Activated T-cell treated with anti-CD3 and anti-CD28 coated beads, Interleukin-2, amount 50 U/mL, for 1 hour (primary cell): ENCODE measurements around the gene XRCC6.
A peak's percentile ranks its signal among the peaks of the same experiment; 100 is the strongest.

Experiments used
- DNase-seq: peaks from one replicate; pipeline ENCODE4 v3.0.0-alpha.2; 2020

XRCC6 gene

GRCh38 chr22:41688365-41689211, 67.5 kb downstream of the XRCC6 start, which contains the start of gene SNU13:
SNU13 (minus strand) TSS chr22:41688867; CDS start chr22:41688796, 71 bp downstream.
- DNase-seq, result peak; percentile 91

DNA sequence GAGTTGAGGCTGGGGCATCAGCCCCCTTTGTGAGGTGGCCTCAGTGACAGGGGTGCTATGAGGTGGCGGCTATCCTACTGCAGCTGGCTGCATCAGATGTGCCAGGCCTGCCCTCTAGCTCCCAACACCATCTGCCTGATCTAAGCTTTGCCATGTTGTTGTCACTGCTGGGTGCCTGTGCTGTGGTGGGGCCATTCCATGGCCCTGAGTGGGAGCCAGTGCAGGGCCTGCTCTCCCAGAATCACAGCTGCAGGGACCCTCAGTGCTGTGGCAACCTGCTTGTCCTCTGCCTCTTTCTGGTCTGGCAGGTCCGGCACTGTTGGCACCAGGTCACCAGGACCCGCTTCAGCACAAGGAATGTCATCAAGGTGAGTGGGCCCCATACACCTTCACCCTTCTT, 69.4 kb downstream of the XRCC6 start:
- no peak for DNase-seq

DNA sequence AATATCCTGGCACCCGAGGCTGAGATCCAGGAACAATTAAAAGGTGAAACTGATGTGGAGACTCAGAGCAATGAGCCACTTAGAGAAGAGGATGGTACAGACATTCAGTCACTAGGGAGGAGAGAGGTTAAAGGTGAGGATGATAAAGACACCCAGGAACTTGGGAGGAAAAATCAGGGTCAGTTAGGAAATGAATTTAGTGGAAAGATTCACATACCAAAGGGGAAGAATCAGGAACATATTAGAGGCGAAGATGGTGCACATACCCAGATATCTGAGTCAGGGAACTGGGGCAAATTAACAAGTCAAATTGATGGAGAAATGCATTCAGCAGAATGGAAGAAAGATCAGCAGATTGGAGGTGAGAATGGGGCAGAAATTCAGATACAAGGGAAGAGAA, 74.1 kb downstream of the XRCC6 start:
- DNase-seq, result no peak

GRCh38 chr22:41696703-41697102, 75.6 kb downstream of the XRCC6 start:
- DNase-seq, result no peak

GRCh38 chr22:41697126-41697775, 76.2 kb downstream of the XRCC6 start:
- peak; percentile 94 for DNase-seq

DNA sequence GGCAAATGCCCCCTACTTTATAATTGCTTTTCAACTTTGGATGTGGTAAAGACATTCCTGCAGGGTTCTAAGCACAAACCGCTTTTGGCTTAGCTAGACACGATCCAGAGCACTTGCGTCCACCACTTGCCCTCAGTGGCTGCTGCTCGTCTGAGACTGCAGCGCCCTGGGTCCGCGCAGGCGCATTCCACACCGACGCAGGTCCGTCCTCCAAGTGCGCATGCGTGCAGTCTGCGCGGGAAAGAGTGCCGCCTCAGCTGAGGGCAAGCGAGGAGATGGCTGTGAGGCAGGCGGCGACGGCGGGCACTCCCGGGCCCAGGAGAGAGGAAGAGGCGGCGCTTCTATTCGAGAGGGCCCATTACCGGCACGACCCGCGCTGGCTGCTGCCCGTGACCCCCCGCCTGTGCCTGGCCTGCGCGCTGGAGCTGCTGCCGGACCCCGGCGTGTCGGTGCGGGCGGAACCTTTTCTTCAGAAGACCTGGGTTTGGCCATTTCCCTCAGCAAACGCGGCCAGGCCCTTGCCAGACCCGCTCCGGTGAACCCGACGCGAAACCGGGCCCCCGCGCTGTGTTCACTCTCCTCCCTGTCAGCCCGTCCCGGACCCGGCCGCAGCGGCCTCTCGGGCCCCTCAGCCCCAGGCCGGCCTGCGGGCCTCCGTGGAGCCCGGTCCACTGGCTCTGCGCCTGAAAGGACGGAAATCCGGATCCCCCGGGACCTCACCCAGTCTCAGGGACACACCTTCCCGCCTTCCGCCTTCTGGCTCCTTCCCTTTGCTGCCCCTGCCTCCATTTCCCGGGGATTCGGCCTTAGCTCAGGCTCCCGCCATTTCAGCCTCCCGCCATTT, 78.4 kb downstream of the XRCC6 start, which contains the start of gene MEI1:
TSS of gene MEI1 (plus strand) at position 240 of the 844 bp plus-strand sequence. CDS start at position 276, 36 bp downstream.
- DNase-seq, result peak; percentile 92

DNA sequence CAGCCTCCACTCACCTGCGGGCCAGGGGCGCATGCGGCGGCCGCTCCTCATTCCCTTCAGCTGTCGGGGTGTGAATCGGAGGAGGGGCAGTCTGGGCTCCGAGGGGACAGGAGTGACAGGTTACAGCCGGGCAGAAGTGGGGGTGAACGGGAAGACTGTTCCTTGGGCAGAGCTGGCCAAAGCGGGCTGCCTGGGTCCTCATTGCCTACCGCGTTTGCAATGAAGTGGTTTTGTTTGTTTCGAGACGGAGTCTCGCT, 78.9 kb downstream of the XRCC6 start:
- no peak for DNase-seq

DNA sequence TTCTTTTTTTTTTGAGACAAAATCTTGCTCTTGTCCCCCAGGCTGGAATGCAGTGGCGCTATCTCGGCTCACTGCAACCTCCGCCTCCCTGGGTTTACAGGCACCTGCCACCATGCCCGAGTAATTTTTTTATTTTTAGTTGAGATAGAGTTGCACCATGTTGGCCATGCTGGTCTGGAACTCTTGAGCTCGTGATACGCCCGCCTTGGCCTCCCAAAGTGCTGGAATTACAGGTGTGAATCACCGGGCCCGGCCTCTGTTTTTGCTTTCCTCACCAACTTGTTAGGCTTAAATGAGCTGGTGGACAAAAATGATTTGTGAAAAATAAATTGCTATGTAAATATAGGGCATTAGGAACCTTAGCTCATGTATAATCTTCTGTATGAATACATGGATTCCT, 81.7 kb downstream of the XRCC6 start:
- DNase-seq, result no peak

DNA sequence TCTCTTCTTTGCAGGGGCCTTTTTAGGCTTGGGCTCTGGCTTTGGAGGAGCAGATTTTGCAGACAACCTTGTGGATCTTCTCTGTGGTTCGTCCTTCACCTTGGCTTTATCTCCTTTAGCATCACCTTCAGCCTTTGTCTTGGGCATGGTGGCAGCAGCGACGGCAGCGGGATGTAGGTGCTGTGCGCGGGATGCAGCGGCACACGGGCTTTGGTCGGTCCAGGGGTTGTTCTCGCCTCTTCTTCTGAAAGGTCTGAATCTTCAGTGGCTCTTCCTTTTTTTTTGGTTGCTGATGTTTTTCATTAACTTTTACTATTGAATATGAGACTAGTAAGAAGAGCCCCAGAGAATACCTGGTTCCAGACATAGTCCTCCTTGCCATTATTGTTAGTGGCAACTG, 88.2 kb downstream of the XRCC6 start:
- no peak for DNase-seq

DNA sequence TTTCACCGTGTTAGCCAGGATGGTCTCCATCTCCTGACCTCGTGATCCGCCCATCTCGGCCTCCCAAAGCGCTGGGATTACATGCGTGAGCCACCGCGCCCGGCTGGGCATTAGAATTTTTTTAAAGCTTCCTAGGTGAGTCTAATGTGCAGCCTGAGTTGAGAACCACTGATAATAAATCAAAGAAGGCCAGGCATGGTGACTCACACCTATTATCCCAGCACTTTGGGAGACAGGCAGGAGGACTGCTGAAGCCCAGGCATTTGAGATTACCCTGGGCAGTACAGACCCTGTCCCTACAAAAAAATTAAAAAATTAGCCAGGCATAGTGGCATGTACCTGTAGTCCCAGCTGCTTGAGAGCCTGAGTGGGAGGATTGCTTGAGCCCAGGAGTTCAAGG, 91.9 kb downstream of the XRCC6 start:
- DNase-seq, result no peak
